Adrenal gland (tissue), 5 donors: ENCODE results near the gene MUC2.

Source experiments
- CTCF ChIP-seq, 6 experiments: fragments of 450-650 bp in 4 of 6; fragments of 200-600 bp in 2 of 6; sonication (generic) in 1 of 6; IDR thresholded peaks; 1 replicate in 5 of 6; 2 replicates in 1 of 6; pipeline versions ENCODE4 v1.5.1 to v1.8.0; 2016 to 2021; ENCODE audit warnings: antibody characterized with exemption in 6 of 6, mild to moderate bottlenecking in 2 of 6, moderate library complexity in 1 of 6
- POLR2A ChIP-seq, 2 donors: fragments of 450-650 bp; IDR thresholded peaks; one replicate each; pipeline ENCODE4 v1.6.1; 2017; ENCODE audit warnings: antibody characterized with exemption in 2 of 2, mild to moderate bottlenecking in 2 of 2, moderate library complexity in 1 of 2
- donor health status: DM: no; HTN: no; CAD: no.

GRCh38 chr11:1092145-1092670 lies 17.5 kb downstream of the MUC2 start:
- TF ChIP-seq CTCF (IDR thresholded peaks at IDR 0.05), result no peak
- TF ChIP-seq POLR2A (IDR thresholded peaks at IDR 0.05), result no peak
